ENCODE data around the gene PDZRN3. TPM values are rescaled to one million over a fixed set of nuclear protein-coding genes. Genes with fewer than 3 reads are reported as not detected.

The PDZRN3 gene
- total RNA-seq, 1 donor from 2014 or later = 1.3 TPM

DNA sequence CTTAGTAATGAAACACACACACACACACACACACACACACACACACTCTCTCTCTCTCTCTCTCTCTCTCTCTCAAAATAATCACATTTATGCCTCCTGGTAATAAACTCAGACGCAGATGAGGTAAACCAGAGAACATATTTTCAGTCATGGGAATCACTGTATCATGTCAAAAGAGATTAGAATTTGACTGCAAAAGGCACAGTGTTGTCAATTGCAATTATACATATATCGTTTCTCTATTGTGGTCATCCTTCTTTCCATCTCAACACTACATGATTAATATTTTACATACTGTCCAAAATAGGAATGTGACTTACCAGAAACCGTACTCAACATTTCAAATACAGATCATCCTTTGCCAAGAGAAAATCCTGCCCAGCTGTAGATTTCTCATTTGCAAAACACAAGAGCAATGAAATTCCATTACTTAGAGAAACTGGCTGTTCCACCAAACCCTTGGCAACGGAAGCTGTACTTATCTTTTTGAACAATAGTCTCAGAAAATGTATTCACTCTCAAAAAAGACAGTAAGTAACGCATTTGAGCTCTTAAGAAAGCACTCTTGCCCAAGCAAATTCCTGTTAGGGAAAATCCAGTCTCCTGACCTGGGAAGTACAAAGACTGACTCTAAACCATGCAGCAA lies 24.3 kb downstream of the PDZRN3 start:
- H3K9me3 Mint-ChIP-seq (ENCODE audit: unreplicated experiment) = no peaks in the 10 kb centered on the region
- no peaks in the 10 kb centered on the region for H3K4me1 Mint-ChIP-seq (ENCODE audit: unreplicated experiment)
- H3K27ac Mint-ChIP-seq (ENCODE audit: unreplicated experiment) = no peak overlapping the region
- DNase-seq (ENCODE audit: low spot score) = no peak
- H3K27me3 Mint-ChIP-seq (ENCODE audit: unreplicated experiment) = no peaks in the 10 kb centered on the region
- H3K4me3 Mint-ChIP-seq (ENCODE audit: unreplicated experiment) = no peak overlapping the region
- no peak for TF ChIP-seq CTCF (IDR thresholded peaks at IDR 0.05; ENCODE audit: unreplicated experiment)
- no peaks in the 10 kb centered on the region for H3K36me3 Mint-ChIP-seq (ENCODE audit: low read depth, unreplicated experiment)

GRCh38 chr3:73599605-73600004 lies 25.1 kb downstream of the PDZRN3 start:
- no peaks in the 10 kb centered on the region for H3K9me3 Mint-ChIP-seq (ENCODE audit: unreplicated experiment)
- H3K4me3 Mint-ChIP-seq (ENCODE audit: unreplicated experiment) = no peak overlapping the region
- no peak for TF ChIP-seq CTCF (IDR thresholded peaks at IDR 0.05; ENCODE audit: unreplicated experiment)
- H3K4me1 Mint-ChIP-seq (ENCODE audit: unreplicated experiment) = no peaks in the 10 kb centered on the region
- DNase-seq (ENCODE audit: low spot score) = no peak
- H3K36me3 Mint-ChIP-seq (ENCODE audit: low read depth, unreplicated experiment) = no peaks in the 10 kb centered on the region
- no peak overlapping the region for H3K27ac Mint-ChIP-seq (ENCODE audit: unreplicated experiment)
- H3K27me3 Mint-ChIP-seq (ENCODE audit: unreplicated experiment) = no peaks in the 10 kb centered on the region

GRCh38 chr3:73597476-73597875 lies 27.3 kb downstream of the PDZRN3 start:
- Mint-ChIP-seq H3K27me3 (ENCODE audit: unreplicated experiment) (no peaks in the 10 kb centered on the region), H3K4me3 (ENCODE audit: unreplicated experiment) (no peak overlapping the region), H3K36me3 (ENCODE audit: low read depth, unreplicated experiment) (no peaks in the 10 kb centered on the region), H3K4me1 (ENCODE audit: unreplicated experiment) (no peaks in the 10 kb centered on the region), H3K27ac (ENCODE audit: unreplicated experiment) (no peak overlapping the region), H3K9me3 (ENCODE audit: unreplicated experiment) (no peaks in the 10 kb centered on the region)
- TF ChIP-seq CTCF (IDR thresholded peaks at IDR 0.05; ENCODE audit: unreplicated experiment) = no peak
- DNase-seq (ENCODE audit: low spot score) = no peak

- H3K36me3 Mint-ChIP-seq (ENCODE audit: low read depth, unreplicated experiment) = no peaks in the 10 kb centered on the region
- no peaks in the 10 kb centered on the region for H3K9me3 Mint-ChIP-seq (ENCODE audit: unreplicated experiment)
- H3K4me3 Mint-ChIP-seq (ENCODE audit: unreplicated experiment) = no peak overlapping the region
- no peak for DNase-seq (ENCODE audit: low spot score)
- no peak for TF ChIP-seq CTCF (IDR thresholded peaks at IDR 0.05; ENCODE audit: unreplicated experiment)
- no peak overlapping the region for H3K27ac Mint-ChIP-seq (ENCODE audit: unreplicated experiment)
- no peaks in the 10 kb centered on the region for H3K27me3 Mint-ChIP-seq (ENCODE audit: unreplicated experiment)
- no peaks in the 10 kb centered on the region for H3K4me1 Mint-ChIP-seq (ENCODE audit: unreplicated experiment)
These were observed 32.3 kb downstream of the PDZRN3 start for GRCh38 chr3:73592154-73593144.
